TTC549 (cell line): ENCODE results near the gene ZNF496.
"Not testable (repeated sequence)": the region's sequence is repeated elsewhere in the genome, so short reads cannot be mapped to it uniquely, and the experiment has no call there.

Experiments used
- FAIRE-seq: peaks from 2 replicates; lab custom pipeline; 2012; peaks lifted over from hg19 to GRCh38; lab: Jason Lieb, UNC

Gene ZNF496

DNA sequence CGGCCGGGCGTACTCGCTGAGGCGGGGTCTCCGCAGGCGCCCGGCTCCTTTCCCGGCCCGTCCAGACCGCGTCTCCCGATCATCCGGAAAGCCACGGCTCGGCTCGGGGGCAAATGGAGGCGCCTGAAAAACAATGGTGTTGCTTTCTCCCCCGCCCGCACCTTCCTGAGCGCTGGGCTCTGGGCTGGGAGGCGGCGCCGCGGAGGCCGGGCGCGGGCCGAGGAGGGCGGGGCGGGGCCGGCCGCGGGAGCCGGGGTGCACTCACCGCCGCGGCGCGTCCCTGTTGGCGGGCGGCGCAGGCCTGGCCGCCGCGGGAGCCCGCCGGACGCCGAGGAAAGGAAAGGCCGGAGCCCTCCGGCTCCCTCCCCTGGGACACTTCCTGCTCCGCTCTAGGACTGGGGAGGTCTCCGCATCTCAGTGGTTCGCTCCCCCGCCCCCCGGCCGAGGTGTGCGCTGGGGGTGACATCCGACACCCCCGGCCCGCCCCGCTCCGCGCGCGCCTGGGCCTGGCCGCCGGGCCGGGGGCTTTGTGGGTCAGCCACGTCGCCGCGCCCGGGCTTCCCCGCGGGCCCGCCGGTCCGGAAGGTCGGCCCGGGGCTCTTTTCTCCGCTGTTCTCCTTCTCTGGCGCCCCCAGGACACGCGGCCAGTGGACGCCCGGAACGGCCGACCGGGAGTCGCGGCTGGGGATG, at the start of gene ZNF496:
ZNF496 (minus strand) TSS at position 343 of the 690 bp plus-strand sequence. CDS start 2,289 bp downstream, outside the sequence.
- FAIRE-seq: no peak

GRCh38 chr1:247378334-247379073, 46.8 kb upstream of the ZNF496 start:
- no peak for FAIRE-seq

GRCh38 chr1:247377656-247378055, 46.0 kb upstream of the ZNF496 start:
- FAIRE-seq: not testable (repeated sequence)

GRCh38 chr1:247376659-247377058, 45.0 kb upstream of the ZNF496 start:
- no peak for FAIRE-seq

DNA sequence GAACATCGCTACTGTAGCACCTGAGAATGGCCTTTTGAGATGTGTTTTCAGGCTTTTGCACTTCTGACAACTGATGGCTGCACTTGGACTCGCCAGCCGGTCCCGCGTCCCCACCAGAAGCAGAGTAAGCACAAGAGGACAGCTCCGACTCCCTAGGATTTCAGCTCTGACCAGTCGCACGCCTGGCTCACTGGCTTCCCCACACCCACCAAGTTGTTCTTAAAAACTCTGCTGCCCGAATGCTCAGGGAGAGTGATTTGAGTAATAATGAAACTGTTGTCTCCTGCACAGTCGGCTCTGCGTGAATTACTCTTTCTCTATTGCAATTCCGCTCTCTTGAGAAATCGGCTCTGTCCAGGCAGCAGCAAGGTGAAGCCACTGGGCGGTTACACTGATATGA, 44.1 kb upstream of the ZNF496 start:
- FAIRE-seq: no peak

GRCh38 chr1:247374651-247375334, 43.1 kb upstream of the ZNF496 start:
- FAIRE-seq: not testable (repeated sequence)

DNA sequence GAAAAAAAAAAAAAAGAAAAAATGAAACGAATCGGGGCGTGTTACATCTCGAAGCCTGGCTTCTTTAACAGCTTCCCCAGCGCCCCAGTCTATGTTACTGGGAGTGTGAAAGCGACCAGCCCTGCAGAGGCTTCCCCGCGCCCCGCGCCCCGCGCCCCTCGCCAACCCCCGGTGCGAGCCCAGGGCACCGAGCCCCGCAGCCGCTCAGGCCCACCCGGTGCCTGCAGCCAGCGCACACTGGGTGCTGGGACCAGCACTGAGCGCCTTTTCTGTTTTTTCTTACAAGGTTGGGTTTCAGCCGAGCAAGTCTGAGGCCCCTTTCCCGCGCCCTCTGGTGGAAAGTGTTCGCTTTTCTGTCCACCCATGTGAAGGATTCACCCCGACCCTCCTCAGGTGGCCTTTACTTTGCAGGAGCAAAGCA, 42.1 kb upstream of the ZNF496 start:
- no peak for FAIRE-seq

- no peak for FAIRE-seq
These were observed 40.2 kb upstream of the ZNF496 start for GRCh38 chr1:247371801-247372259.

DNA sequence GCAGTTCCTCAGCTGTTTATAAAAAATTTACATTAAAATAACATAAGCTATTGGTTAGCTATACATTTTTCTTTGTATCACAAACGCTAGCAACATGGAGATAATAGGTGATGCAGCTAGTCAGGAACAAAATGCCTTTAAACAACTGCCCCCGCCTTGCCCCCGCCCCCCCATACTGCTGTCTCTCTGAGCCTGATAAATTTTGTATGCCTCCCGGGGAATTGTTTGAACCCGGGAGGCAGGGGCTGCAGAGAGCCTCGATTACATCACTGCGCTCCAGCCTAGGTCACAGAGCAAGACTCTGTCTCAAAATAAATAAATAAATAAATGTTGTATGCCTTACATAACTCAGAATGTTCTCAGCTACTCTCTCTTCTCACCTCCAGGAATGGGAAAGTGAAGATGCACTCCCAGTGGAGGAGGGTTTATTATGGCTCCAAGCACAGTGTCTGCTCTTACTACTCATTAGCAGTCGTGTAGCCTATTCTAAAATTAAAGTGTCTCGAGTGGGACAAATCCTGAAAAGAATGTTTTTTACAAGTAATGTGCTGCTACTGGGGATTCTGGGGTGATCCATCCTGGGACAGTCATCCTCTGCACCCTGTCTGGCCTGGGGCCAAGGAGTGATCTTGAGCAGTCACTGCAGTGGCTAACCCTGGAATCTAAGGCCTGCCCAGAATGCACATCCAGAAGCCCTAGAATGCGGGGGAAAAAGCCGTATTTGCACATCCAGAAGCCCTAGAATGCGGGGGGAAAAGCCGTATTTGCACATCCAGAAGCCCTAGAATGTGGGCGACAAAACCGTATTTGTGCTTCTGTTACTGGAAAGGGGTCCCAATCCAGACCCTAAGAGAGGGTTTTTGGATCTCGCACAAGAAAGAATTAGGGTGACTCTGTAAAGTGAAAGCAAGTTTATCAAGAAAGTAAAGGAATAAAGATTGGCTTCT, 39.4 kb upstream of the ZNF496 start:
- no peak for FAIRE-seq

DNA sequence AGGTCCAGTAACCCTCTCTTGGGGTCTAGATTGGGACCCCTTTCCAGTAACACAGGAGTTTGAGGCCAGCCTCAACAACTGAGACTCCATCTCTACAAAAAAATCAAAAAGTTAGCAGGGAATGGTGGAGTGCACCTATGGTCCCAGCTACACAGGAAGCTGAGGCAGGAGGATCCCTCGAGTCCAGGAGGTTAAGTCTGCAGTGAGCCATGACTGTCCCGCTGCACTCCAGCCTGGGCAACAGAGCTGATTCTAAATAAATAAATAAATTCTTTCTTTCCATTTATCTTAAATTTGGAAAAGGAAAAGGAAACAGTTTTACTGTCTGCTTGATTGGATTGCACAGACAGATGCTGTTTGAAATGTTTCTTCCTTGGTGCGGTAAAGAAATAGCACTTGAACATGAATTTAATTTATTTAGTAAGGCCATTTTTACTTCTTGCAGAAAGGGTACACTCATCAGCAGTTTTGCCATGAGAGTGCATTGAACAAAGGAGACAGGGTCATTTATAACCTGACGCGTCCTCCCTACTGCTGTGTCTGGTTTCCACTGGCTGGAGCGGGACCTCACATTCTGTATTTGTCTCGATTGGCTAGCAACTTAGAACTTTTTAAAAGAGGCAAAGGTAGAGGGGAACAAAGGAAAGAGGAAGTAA, 37.0 kb upstream of the ZNF496 start:
- FAIRE-seq: no peak

DNA sequence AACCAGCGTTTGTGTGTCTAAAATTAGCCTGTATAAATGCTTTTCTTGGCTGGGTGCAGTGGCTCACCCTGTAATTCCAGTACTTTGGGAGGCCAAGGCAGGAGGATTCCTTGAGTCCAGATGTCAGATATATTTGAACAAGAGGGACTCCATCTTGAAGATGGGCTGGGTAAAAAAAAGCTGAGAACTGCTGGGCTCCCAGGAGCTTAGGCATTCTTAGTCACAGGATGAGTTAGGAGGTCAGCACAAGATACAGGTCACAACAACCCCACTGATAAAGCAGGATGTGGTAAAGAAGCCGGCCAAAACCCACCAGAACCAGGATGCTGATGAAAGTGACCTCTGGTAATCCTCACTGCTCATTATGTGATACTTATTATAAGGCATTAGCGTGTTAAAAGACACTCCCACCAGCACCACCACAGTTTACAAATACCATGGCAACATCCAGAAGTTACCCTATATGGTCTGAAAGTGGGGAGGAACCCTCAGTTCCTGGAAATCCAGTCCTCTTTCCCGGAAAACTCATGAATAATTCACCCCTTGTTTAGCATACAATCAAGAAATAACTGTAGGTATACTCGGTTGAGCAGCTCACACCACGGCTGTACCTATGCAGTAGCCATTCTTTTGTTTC, 36.2 kb upstream of the ZNF496 start:
- no peak for FAIRE-seq

GRCh38 chr1:247366926-247367645, 35.4 kb upstream of the ZNF496 start:
- no peak for FAIRE-seq

- not testable (repeated sequence) for FAIRE-seq
These were observed 34.7 kb upstream of the ZNF496 start for GRCh38 chr1:247366345-247366744.

DNA sequence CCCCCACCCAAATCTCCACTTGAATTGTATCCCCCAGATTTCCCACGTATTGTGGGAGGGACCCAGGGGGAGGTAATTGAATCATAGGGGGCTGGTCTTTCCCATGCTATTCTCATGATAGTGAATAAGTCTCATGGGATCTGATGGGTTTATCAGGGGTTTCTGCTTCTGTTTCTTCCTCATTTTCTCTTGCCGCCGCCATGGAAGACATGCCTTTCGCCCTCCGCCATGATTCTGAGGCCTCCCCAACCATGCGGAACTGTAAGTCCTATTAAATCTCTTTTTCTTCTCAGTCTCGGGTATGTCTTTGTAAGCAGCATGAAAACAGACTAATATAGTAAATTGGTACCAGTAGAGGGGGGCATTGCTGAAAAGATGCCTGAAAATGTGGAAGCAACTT, 33.4 kb upstream of the ZNF496 start:
- FAIRE-seq: no peak

GRCh38 chr1:247363000-247363399, 31.3 kb upstream of the ZNF496 start:
- FAIRE-seq: not testable (repeated sequence)

- FAIRE-seq: no peak
These were observed 30.5 kb upstream of the ZNF496 start for GRCh38 chr1:247362153-247362552.

DNA sequence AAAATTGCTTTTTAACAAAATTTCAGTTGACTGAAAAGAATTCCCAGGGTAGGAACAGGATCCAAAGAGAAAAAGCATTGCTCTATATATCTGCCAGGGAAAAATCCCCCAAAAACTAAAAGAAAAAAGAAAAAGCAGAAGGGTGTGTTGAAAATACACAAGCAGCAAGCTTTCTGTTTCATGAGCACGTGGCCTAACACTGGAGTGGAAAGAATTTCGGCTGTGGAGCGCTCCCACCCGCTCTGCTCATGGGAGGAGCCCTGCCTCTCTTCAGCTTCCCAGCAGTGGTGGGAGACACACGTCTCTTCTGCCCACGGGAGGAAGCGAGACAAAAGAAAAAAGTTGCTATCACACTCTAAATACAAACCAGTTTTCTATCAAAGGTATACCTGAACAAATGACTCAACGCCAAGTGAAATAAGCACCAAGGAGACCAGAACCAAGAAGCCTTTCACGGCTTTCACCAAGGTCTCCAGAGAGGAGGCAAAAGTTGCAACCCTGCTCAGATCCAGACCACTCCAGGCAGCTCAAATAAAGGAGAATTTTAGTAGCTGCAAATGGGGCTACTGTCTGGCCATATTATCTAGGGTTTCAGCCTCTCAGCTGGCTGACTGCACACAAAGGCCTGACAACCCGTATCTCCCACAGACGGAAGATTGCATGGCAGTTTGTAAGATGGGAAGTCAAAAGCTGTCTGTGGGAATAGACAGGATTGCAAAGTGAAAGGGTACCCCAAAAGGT, 29.5 kb upstream of the ZNF496 start:
- FAIRE-seq: no peak

DNA sequence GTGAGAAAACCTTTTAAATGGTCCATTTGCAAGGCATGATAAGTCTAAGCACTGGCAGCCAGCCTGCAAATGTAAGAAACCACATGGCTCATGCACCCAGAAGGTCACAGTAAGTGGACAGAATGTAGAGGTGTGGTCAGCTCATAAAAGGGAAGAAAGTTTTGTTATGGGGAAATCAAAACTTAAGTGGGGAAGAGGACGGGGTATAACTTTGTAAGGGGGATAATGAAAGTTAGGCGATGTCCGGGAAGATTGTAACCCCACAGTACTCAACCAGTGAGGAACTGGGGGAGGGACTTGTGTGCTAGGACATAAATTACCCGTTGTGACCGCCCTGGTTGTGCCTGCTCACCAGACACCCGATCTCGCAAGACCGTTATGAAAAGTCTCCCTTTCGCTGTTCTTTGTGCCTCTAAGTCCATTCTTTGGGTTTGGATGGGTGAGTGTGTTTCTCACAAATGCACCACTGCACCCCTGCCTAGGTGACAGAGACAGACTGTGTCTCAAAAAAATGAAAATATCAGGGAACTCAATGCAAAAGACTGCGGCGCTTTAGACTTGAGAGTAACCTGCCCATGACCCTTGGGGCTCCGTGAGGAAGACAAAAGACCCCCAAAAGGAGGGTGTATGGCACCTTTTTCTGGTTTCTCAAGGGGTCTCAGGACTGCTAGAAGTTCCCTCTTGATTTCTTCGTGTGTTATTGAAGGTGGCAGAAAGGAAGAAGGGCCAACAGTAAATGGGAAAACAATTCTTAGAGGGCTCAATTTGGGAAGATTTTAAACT, 28.6 kb upstream of the ZNF496 start:
- no peak for FAIRE-seq

GRCh38 chr1:247359559-247359958, 27.9 kb upstream of the ZNF496 start:
- FAIRE-seq: no peak
